WTC11 (cell line): ENCODE results near the gene SLIT3.

ENCODE experiments used
- CBFB ChIP-seq: sonication (generic); formaldehyde crosslinking; IDR thresholded peaks from 2 replicates; pipeline ENCODE4 v1.8.1; 2022; ENCODE audit warnings: mild to moderate bottlenecking, low read depth, missing genetic modification reagents
- ELF4 ChIP-seq: sonication (generic); formaldehyde crosslinking; IDR thresholded peaks from 2 replicates; pipeline ENCODE4 v1.8.1; 2022; ENCODE audit warnings: low read depth, mild to moderate bottlenecking, moderate library complexity, missing genetic modification reagents
- NR3C1 ChIP-seq: sonication (generic); formaldehyde crosslinking; conservative IDR thresholded peaks from 2 replicates; pipeline ENCODE4 v1.8.1; 2023; ENCODE audit warnings: low read depth, mild to moderate bottlenecking, missing genetic modification reagents
- OVOL2 ChIP-seq: fragments of 250-450 bp; sonication (Bioruptor Pico); IDR thresholded peaks from 2 replicates; pipeline ENCODE4 v1.9.0; 2021; ENCODE audit warnings: mild to moderate bottlenecking, borderline replicate concordance
- USF1 ChIP-seq: sonication (generic); formaldehyde crosslinking; IDR thresholded peaks from 2 replicates; pipeline ENCODE4 v1.8.0; 2022; ENCODE audit warnings: mild to moderate bottlenecking, missing genetic modification reagents
- USF2 ChIP-seq: sonication (generic); formaldehyde crosslinking; IDR thresholded peaks from 2 replicates; pipeline ENCODE4 v1.8.1; 2023; ENCODE audit warnings: mild to moderate bottlenecking, missing genetic modification reagents, moderate library complexity
- TF ChIP-seq, protein P1 (sequence below): sonication (generic); formaldehyde crosslinking; conservative IDR thresholded peaks from 2 replicates; pipeline ENCODE4 v1.8.1; 2022; ENCODE audit warnings: mild to moderate bottlenecking, missing genetic modification reagents
- TF ChIP-seq, protein P2 (sequence below): sonication (generic); formaldehyde crosslinking; IDR thresholded peaks from 2 replicates; pipeline ENCODE4 v1.8.1; 2023; ENCODE audit warnings: mild to moderate bottlenecking, missing genetic modification reagents, moderate library complexity
- TF ChIP-seq, protein P3 (sequence below): fragments of 200-600 bp; IDR thresholded peaks from 2 replicates; pipeline ENCODE4 v1.8.0; 2022; ENCODE audit warnings: antibody characterized with exemption
- TF ChIP-seq, protein P4 (sequence below): sonication (generic); formaldehyde crosslinking; IDR thresholded peaks from 2 replicates; pipeline ENCODE4 v1.8.0; 2022; ENCODE audit warnings: missing genetic modification reagents

DNA sequence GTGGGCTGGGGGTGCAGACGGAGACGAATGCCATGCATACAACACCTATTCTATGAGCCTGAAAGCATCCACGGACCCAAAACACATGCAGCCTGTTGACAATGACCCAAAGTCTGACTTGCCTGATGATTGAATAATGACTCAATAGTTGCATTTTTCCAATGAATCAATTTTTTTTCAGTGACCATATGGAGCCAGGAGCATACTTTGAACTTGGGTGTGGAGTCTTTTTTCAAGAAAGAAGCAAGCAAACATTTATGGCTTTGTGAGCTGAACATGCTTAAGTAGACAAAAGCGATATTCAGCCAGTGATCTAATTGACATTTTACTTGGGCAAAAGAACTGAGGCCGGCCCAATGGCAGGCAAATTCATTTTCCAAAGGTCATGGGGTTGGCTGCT, 437.9 kb downstream of the SLIT3 start:
- TF ChIP-seq USF1 (CRISPR knock-in tag) (no peak), USF2 (no peak), OVOL2 (no peak), NR3C1 (CRISPR knock-in tag) (no peak), ELF4 (CRISPR knock-in tag) (no peak), CBFB (no peak)
- TF ChIP-seq, protein P1, sequence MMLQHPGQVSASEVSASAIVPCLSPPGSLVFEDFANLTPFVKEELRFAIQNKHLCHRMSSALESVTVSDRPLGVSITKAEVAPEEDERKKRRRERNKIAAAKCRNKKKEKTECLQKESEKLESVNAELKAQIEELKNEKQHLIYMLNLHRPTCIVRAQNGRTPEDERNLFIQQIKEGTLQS (CRISPR knock-in tag): no peak
- TF ChIP-seq, protein P2, sequence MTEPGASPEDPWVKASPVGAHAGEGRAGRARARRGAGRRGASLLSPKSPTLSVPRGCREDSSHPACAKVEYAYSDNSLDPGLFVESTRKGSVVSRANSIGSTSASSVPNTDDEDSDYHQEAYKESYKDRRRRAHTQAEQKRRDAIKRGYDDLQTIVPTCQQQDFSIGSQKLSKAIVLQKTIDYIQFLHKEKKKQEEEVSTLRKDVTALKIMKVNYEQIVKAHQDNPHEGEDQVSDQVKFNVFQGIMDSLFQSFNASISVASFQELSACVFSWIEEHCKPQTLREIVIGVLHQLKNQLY: no peak
- TF ChIP-seq, protein P3, sequence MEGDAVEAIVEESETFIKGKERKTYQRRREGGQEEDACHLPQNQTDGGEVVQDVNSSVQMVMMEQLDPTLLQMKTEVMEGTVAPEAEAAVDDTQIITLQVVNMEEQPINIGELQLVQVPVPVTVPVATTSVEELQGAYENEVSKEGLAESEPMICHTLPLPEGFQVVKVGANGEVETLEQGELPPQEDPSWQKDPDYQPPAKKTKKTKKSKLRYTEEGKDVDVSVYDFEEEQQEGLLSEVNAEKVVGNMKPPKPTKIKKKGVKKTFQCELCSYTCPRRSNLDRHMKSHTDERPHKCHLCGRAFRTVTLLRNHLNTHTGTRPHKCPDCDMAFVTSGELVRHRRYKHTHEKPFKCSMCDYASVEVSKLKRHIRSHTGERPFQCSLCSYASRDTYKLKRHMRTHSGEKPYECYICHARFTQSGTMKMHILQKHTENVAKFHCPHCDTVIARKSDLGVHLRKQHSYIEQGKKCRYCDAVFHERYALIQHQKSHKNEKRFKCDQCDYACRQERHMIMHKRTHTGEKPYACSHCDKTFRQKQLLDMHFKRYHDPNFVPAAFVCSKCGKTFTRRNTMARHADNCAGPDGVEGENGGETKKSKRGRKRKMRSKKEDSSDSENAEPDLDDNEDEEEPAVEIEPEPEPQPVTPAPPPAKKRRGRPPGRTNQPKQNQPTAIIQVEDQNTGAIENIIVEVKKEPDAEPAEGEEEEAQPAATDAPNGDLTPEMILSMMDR: no peak
- TF ChIP-seq, protein P4, sequence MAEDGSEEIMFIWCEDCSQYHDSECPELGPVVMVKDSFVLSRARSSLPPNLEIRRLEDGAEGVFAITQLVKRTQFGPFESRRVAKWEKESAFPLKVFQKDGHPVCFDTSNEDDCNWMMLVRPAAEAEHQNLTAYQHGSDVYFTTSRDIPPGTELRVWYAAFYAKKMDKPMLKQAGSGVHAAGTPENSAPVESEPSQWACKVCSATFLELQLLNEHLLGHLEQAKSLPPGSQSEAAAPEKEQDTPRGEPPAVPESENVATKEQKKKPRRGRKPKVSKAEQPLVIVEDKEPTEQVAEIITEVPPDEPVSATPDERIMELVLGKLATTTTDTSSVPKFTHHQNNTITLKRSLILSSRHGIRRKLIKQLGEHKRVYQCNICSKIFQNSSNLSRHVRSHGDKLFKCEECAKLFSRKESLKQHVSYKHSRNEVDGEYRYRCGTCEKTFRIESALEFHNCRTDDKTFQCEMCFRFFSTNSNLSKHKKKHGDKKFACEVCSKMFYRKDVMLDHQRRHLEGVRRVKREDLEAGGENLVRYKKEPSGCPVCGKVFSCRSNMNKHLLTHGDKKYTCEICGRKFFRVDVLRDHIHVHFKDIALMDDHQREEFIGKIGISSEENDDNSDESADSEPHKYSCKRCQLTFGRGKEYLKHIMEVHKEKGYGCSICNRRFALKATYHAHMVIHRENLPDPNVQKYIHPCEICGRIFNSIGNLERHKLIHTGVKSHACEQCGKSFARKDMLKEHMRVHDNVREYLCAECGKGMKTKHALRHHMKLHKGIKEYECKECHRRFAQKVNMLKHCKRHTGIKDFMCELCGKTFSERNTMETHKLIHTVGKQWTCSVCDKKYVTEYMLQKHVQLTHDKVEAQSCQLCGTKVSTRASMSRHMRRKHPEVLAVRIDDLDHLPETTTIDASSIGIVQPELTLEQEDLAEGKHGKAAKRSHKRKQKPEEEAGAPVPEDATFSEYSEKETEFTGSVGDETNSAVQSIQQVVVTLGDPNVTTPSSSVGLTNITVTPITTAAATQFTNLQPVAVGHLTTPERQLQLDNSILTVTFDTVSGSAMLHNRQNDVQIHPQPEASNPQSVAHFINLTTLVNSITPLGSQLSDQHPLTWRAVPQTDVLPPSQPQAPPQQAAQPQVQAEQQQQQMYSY (CRISPR knock-in tag): no peak
